Gastroesophageal sphincter (tissue), 4 donors: ENCODE data around the gene CFAP77. TPM values are rescaled to one million over a fixed set of nuclear protein-coding genes. Genes with fewer than 3 reads are reported as not detected.
A peak's percentile ranks its signal among the peaks of the same experiment; 100 is the strongest.

Experiments
- ATAC-seq: fragments of 150-250 bp; one replicate; pipeline ENCODE4 v1.9.1; 2016; ENCODE audit warnings: mild to moderate bottlenecking, moderate library complexity
- H3K27ac ChIP-seq, 4 donors: fragments of 200-600 bp; sonication (generic) in 3 of 4; 1 replicate in 3 of 4; 2 replicates in 1 of 4; pipeline ENCODE4 v1.5.1; 2016 to 2019
- H3K27me3 ChIP-seq: fragments of 200-600 bp; sonication (generic); one replicate; pipeline ENCODE4 v1.5.1; 2019
- H3K36me3 ChIP-seq, 2 donors: fragments of 200-600 bp; sonication (generic); one replicate each; pipeline ENCODE4 v1.5.1; 2019; ENCODE audit warnings: control low read depth in 1 of 2
- H3K4me1 ChIP-seq, 3 donors: fragments of 200-600 bp; sonication (generic); 1 replicate in 2 of 3; 2 replicates in 1 of 3; pipeline ENCODE4 v1.5.1; 2016 to 2019; ENCODE audit warnings: control low read depth in 2 of 3
- H3K4me3 ChIP-seq, 2 donors: fragments of 200-600 bp; sonication (generic); one replicate each; pipeline ENCODE4 v1.5.1; 2019; ENCODE audit warnings: mild to moderate bottlenecking in 1 of 2, moderate library complexity in 1 of 2
- H3K9me3 ChIP-seq, 3 donors: fragments of 200-600 bp; sonication (generic); one replicate each; pipeline ENCODE4 v1.5.1; 2017 to 2019; ENCODE audit warnings: control low read depth in 2 of 3
- EP300 ChIP-seq: sonication (generic); formaldehyde crosslinking; IDR thresholded peaks from one replicate; pipeline ENCODE4 v1.6.1; 2017; ENCODE audit warnings: antibody characterized with exemption, mild to moderate bottlenecking
- POLR2A ChIP-seq, 2 donors: fragments of 450-650 bp; IDR thresholded peaks; one replicate each; pipeline ENCODE4 v1.6.1; 2017; ENCODE audit warnings: antibody characterized with exemption in 2 of 2, mild to moderate bottlenecking in 2 of 2, moderate library complexity in 1 of 2
- POLR2AphosphoS5 ChIP-seq: sonication (generic); formaldehyde crosslinking; IDR thresholded peaks from one replicate; pipeline ENCODE4 v1.6.1; 2017; ENCODE audit warnings: antibody characterized with exemption
- WGBS, 2 donors: methylation state at CpG; one replicate each; pipeline ENCODE4 v1.1.5; 2018; ENCODE audit warnings: low coverage in 1 of 2; 5-methylcytosine and 5-hydroxymethylcytosine counted together
- total RNA-seq, 4 donors: library from RNA; depleted of rRNA; stranded (reverse); fragments of >200 nt; gene quantifications; one replicate each; pipeline ENCODE4 v1.1.0, GENCODE V29; 2016
- TF ChIP-seq, protein P1 (sequence below), 4 experiments: fragments of 200-600 bp in 2 of 4; fragments of 450-650 bp in 2 of 4; sonication (generic) in 1 of 4; IDR thresholded peaks; one replicate each; pipeline ENCODE4 v1.5.1; 2017 to 2019; ENCODE audit warnings: antibody characterized with exemption in 4 of 4, mild to moderate bottlenecking in 2 of 4, moderate library complexity in 2 of 4

The CFAP77 gene
- total RNA-seq, 4 donors from 2014 or later, result not detected

DNA sequence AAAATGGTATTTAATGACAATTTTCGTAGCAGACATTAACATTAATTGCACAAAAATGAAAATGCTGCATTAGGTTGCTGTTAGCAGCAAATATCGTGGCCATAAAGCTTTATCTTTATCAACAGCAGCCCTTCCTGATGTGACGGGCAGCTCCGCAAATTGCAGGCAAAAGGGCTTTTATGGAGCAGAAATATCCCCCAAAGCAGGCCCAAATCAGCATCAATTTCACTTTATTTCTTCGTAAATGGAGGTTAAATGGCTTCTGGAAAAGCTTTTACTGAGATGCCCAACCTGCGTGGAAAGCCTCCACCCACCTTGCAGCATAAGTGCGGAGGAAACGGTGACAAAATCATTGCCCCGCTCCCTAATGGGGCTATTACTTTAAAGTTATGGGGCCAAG, 94.5 kb downstream of the CFAP77 start:
- WGBS, 2 donors, result 59 to 75% methylated on average over 4 to 9 of the region's 9 CpGs
- Histone ChIP-seq H3K4me1 (no peaks in the 10 kb centered on the region), H3K27me3 (peaks cover 95% of the 10 kb centered on the region), H3K27ac (no peak overlapping the region), H3K9me3 (no peaks in the 10 kb centered on the region), H3K36me3 (no peaks in the 10 kb centered on the region), H3K4me3 (no peak overlapping the region)
- no peak for ATAC-seq
- TF ChIP-seq EP300 (no peak), POLR2A (IDR thresholded peaks at IDR 0.05) (no peak)
- TF ChIP-seq, protein P1, sequence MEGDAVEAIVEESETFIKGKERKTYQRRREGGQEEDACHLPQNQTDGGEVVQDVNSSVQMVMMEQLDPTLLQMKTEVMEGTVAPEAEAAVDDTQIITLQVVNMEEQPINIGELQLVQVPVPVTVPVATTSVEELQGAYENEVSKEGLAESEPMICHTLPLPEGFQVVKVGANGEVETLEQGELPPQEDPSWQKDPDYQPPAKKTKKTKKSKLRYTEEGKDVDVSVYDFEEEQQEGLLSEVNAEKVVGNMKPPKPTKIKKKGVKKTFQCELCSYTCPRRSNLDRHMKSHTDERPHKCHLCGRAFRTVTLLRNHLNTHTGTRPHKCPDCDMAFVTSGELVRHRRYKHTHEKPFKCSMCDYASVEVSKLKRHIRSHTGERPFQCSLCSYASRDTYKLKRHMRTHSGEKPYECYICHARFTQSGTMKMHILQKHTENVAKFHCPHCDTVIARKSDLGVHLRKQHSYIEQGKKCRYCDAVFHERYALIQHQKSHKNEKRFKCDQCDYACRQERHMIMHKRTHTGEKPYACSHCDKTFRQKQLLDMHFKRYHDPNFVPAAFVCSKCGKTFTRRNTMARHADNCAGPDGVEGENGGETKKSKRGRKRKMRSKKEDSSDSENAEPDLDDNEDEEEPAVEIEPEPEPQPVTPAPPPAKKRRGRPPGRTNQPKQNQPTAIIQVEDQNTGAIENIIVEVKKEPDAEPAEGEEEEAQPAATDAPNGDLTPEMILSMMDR (IDR thresholded peaks at IDR 0.05), result no peak

DNA sequence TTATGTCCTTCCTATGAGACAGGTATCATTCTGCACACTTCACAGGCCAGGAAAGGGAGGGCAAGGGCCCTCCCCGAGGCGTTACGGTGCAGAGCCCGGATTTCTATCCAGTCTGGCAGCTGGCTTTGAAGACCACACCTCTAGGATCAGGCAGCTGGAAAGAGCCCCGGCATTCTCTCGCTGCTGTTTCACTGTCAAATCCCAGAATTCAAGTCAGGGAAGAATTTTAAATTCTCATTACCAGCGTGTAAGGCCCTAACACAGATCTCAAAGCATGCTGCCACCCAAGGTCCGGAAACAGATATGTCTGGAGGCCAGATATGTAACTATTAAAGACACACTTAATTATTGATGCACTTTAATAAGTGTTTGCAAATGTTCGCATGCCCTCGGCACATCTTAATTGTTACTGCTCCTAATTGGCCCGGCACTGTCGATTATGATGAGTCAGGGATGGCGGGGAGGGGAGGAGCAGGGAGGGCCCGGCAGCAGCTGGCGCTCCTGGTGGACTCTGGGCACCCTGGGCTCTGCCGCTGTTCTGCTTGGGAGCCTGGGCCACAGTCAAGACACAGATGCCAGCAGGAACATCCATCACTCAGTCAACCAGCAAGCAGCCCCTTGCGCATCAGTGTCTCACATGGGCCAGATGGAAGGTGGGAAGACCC, 96.1 kb downstream of the CFAP77 start:
- no peak for ATAC-seq
- no peak overlapping the region for H3K27ac ChIP-seq
- no peaks in the 10 kb centered on the region for H3K36me3 ChIP-seq
- no peaks in the 10 kb centered on the region for H3K4me1 ChIP-seq
- H3K27me3 ChIP-seq, result peaks cover 95% of the 10 kb centered on the region
- 68 to 79% methylated on average over 6 to 8 of the region's 17 CpGs for WGBS, 2 donors
- H3K9me3 ChIP-seq, result no peaks in the 10 kb centered on the region
- H3K4me3 ChIP-seq, result no peak overlapping the region
- TF ChIP-seq POLR2AphosphoS5 (no peak), EP300 (no peak), POLR2A (IDR thresholded peaks at IDR 0.05) (no peak)
- TF ChIP-seq, protein P1 (IDR thresholded peaks at IDR 0.05), result no peak

DNA sequence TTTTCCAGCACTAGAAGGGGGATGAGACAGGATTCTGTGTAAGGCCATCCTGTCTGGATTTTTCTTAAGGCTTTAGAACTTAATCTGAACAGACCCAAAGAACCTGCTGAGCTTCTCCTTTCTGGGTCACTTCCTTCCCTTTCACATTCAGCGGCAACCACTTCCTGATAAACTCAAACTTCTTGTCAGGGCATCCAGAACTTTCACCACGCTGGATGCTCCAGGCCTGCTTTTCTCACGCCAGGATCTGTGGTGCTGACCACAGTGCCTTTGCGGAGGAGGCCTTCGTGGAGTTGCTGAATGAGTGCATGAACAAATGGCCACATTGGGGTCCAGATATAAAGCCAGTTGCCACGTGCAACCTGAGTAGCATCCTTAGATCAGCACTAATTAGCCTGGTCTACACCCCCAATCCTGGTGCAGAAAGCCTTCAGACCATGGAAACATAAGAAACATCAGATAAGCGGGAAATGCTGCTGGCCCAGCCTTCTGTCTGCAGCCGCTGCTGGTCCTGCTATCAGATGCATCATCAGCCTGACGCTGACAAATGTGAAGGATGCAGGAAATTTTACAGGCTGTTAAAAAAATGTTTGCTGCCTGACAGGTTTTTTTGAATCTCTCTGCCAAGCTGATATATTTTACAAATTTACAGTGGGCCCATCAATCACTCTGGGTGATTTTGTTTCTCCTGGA, 97.1 kb downstream of the CFAP77 start:
- ATAC-seq, result no peak
- H3K9me3 ChIP-seq, result no peaks in the 10 kb centered on the region
- WGBS, 2 donors, result 72 to 73% methylated on average over 8 of the region's 9 CpGs
- no peak overlapping the region for H3K27ac ChIP-seq
- H3K36me3 ChIP-seq, result no peaks in the 10 kb centered on the region
- H3K4me1 ChIP-seq, result no peaks in the 10 kb centered on the region
- no peak overlapping the region for H3K4me3 ChIP-seq
- TF ChIP-seq POLR2A (IDR thresholded peaks at IDR 0.05), result no peak
- no peak for TF ChIP-seq POLR2AphosphoS5
- TF ChIP-seq, protein P1 (IDR thresholded peaks at IDR 0.05), result no peak
- no peak for TF ChIP-seq EP300
- peaks cover 97% of the 10 kb centered on the region for H3K27me3 ChIP-seq

DNA sequence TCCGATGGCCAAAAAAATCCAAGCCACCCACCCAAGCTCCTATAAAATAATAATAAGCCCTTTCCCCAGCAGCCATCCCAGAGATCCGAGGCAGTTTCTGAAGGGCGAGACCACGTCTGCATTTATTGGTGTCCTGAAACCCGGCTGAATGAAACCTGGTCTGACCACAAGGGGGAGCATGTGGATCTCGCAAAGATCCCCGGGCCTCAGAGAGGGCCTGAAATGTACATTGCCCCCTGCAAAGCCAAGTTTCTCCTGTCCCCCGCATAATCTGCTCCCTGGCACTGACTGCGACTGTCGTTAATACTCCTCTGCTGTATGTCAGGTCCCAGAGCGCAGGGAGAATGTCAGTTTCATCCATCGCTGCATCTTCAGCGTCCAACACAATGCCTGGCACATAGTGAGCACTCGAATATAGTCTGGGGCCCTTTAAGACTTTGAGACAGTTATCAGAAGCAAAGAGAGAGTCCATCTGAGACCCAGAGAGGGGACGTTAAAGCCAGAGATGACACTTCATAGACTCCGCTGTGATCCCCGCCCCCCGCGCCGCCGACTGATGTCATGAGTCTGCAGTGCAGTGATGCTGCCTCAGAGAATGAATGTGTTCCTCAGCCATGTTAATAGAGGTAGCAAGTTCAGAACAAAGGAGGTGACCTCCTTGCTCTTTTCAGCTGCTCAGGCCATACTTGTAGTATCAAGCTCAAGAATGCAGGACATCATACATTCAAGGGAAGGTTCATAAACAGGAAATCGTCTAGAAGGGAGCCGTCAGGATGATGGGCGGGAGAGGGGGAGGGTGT, 97.9 kb downstream of the CFAP77 start:
- H3K27ac ChIP-seq, result no peak overlapping the region
- H3K9me3 ChIP-seq, result no peaks in the 10 kb centered on the region
- no peaks in the 10 kb centered on the region for H3K4me1 ChIP-seq
- TF ChIP-seq POLR2AphosphoS5, result no peak
- TF ChIP-seq, protein P1 (IDR thresholded peaks at IDR 0.05), result peak in 3 of 4 experiments; percentile 62 to 83 (median 74)
- 13 to 57% methylated on average over 8 to 13 of the region's 24 CpGs for WGBS, 2 donors
- no peak overlapping the region for H3K4me3 ChIP-seq
- H3K36me3 ChIP-seq, result no peaks in the 10 kb centered on the region
- H3K27me3 ChIP-seq, result peaks cover 98% of the 10 kb centered on the region
- ATAC-seq, result peak; percentile 61
